WERI-Rb-1 (cell line): Measurements from ENCODE around the gene SCGN.

Source experiments
- DNase-seq: peaks from one replicate; pipeline ENCODE4 v3.0.0-alpha.2; 2020
- H3K27ac ChIP-seq: fragments of 250-450 bp; sonication (Bioruptor Pico); 2 replicates; pipeline ENCODE4 v1.5.1; 2020; ENCODE audit warnings: mild to moderate bottlenecking, moderate library complexity
- H3K27me3 ChIP-seq: fragments of 250-450 bp; sonication (Bioruptor Pico); 2 replicates; pipeline ENCODE4 v1.5.1; 2021; ENCODE audit warnings: mild to moderate bottlenecking, low read depth, moderate library complexity; ENCODE audit not compliant: insufficient read depth, severe bottlenecking
- H3K36me3 ChIP-seq: fragments of 250-450 bp; sonication (Bioruptor Pico); 2 replicates; pipeline ENCODE4 v1.5.1; 2020; ENCODE audit warnings: mild to moderate bottlenecking, moderate library complexity
- H3K4me3 ChIP-seq: 2 replicates; pipeline ENCODE4 v1.5.1; 2011; ENCODE audit warnings: low read depth, mild to moderate bottlenecking, control low read depth, low read length
- H3K9me3 ChIP-seq: fragments of 250-450 bp; sonication (Bioruptor Pico); 2 replicates; pipeline ENCODE4 v1.5.1; 2021; ENCODE audit warnings: mild to moderate bottlenecking, moderate library complexity; ENCODE audit not compliant: severe bottlenecking
- TF ChIP-seq, protein P1 (sequence below): IDR thresholded peaks from 2 replicates; pipeline ENCODE4 v1.5.1; 2011; ENCODE audit warnings: low read depth, mild to moderate bottlenecking, control low read depth, inconsistent platforms, low read length

Gene SCGN

DNA sequence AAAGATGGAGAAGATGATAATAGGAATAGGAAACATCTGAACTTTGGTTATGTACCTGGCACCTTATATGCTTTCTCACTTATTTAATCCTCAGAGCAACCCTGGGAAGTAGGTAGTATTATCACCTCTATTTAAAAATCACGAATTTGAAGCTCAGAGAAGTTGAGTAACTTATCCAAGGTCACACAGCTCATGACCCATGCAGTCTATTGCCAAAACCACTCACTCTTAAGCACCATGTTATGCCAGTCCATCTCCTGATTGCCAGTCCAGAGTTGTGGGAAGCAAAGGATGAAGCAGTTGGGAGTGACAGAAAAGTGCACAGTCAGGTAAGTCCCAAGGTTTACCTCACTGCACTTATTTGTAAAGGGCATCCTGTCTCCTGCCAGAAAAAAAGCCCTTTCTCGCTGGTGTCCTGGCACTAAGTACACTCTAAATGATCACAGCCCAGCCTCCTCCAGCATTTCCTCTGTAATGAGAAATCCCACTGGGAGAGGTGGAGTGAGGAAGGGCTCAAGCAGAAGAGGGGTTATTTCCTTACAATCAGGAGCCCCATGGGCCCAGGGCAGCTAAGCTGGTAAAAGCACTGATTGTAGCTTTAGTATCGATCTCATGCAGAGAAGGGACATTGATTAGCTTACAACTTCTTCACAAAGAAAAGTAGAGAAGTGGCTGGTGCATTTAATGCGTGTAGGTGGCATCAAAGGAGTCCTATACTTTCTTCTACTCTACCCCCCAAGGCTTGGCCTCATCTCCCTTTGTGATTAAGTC lies 21.3 kb upstream of the SCGN start:
- Histone ChIP-seq H3K27me3 (no peaks in the 10 kb centered on the region), H3K4me3 (no peak overlapping the region), H3K9me3 (no peaks in the 10 kb centered on the region), H3K27ac (no peak overlapping the region), H3K36me3 (no peaks in the 10 kb centered on the region)
- TF ChIP-seq, protein P1, sequence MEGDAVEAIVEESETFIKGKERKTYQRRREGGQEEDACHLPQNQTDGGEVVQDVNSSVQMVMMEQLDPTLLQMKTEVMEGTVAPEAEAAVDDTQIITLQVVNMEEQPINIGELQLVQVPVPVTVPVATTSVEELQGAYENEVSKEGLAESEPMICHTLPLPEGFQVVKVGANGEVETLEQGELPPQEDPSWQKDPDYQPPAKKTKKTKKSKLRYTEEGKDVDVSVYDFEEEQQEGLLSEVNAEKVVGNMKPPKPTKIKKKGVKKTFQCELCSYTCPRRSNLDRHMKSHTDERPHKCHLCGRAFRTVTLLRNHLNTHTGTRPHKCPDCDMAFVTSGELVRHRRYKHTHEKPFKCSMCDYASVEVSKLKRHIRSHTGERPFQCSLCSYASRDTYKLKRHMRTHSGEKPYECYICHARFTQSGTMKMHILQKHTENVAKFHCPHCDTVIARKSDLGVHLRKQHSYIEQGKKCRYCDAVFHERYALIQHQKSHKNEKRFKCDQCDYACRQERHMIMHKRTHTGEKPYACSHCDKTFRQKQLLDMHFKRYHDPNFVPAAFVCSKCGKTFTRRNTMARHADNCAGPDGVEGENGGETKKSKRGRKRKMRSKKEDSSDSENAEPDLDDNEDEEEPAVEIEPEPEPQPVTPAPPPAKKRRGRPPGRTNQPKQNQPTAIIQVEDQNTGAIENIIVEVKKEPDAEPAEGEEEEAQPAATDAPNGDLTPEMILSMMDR, result no peak
- no peak for DNase-seq

DNA sequence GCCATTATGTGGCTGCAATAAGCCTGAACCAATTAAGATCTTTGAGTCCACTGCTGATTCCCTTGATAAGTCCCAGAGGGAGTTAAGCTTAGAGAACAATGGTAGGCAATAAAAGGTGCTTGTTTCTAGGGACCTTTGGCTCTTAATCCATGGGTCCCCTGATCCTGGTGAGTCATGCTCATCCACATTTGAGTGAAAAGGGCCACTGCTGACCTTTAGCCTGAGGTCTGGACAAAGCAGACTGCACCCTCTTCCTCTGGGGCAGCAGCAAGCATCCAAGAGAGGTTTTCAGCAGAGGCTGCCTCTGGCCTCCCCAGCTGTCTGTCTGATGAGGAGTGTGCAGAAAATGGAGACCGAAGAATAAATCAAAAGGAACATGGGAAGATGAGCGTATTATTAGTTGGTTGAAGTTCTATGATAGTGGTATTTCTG lies 16.1 kb upstream of the SCGN start:
- no peaks in the 10 kb centered on the region for H3K9me3 ChIP-seq
- TF ChIP-seq, protein P1, result no peak
- no peaks in the 10 kb centered on the region for H3K36me3 ChIP-seq
- DNase-seq, result peak; percentile 24
- H3K27ac ChIP-seq, result no peak overlapping the region
- no peak overlapping the region for H3K4me3 ChIP-seq
- no peaks in the 10 kb centered on the region for H3K27me3 ChIP-seq

DNA sequence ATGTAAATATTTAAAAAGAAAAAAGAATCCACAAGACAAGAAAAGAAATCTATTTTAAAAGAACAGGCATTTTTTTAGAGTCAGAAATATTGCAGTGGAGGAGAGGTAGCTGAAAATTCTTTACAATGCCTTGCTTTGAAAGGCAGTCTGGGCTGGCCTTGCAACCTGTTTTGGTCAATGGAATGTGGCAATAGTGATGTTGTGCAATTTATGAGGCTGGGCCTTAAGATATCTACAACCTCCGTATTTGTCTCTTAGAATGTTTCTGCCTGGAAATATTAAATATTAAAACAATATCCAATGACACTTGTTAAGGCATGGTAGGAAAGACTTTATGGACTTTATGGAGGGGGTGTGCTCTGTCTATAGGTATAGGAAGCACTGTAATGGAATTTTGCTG lies 14.8 kb upstream of the SCGN start:
- TF ChIP-seq, protein P1, result no peak
- Histone ChIP-seq H3K27me3 (no peaks in the 10 kb centered on the region), H3K9me3 (no peaks in the 10 kb centered on the region), H3K27ac (no peak overlapping the region), H3K36me3 (no peaks in the 10 kb centered on the region), H3K4me3 (no peak overlapping the region)
- DNase-seq, result no peak

DNA sequence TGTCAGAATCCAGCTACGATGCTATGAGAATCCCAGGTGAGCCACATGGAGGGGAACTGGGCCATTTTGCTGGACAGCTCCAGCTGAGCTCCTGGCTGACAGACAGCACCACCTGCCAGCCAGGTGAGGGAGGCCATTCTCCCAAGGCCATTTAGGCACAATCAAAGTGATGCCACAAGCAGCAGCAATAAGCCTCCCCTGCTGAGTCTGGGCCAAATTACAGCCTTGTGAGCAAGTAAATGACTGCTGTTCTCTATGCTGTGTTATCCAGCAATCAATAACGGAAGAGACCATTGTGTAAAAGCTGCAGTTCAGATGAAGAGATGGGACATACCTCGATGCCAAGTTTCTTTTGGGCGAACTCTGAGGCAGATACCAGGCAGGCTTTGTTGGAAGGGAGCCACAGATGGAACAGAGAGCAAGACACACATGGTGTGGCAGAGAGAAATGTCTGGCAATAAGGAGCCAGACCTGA lies 14.0 kb upstream of the SCGN start:
- H3K27me3 ChIP-seq, result no peaks in the 10 kb centered on the region
- H3K27ac ChIP-seq, result no peak overlapping the region
- no peaks in the 10 kb centered on the region for H3K9me3 ChIP-seq
- TF ChIP-seq, protein P1, result peak; percentile 22; the same call in 1 of the 2 replicates
- DNase-seq, result no peak
- no peaks in the 10 kb centered on the region for H3K36me3 ChIP-seq
- H3K4me3 ChIP-seq, result no peak overlapping the region

DNA sequence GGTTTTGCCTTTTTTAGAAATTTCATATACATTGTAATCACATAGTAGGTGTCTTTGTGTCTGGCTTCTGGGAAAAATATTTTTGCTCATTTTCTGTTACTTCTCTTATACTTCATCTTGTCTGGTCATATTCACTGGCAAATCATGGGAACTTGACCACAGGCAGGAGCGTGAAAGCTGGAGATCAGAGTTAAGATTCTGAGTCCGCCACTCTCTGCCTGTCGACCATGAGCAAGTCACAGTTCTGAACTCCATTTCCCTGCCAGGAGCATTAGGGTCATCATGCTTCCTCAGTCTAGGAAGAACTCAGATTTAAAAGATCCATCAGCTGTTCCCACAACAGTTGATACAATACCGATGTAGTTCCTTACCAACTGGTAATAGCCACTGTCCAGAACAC lies 12.4 kb upstream of the SCGN start:
- no peaks in the 10 kb centered on the region for H3K36me3 ChIP-seq
- no peak for DNase-seq
- H3K9me3 ChIP-seq, result no peaks in the 10 kb centered on the region
- no peaks in the 10 kb centered on the region for H3K27me3 ChIP-seq
- no peak overlapping the region for H3K4me3 ChIP-seq
- H3K27ac ChIP-seq, result no peak overlapping the region
- TF ChIP-seq, protein P1, result no peak

DNA sequence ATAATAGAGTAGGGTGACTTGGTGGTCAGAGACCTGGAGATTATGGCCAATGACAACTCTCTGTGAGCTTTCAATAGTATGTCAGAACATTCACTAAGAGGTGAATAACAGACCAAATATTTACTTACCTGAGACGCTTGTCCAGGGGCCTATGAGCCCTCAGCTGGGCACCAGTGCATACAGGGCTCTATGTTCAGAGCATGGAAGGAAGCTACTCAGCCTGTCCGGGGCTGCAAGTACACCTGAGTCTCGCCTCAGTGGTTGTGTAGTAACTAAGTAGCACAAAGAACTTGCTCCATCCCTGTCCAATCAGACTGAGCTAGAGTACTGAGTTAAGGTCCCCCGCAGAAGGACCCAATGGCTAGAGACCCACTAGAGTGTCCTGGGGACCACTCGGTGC lies 11.6 kb upstream of the SCGN start:
- H3K27me3 ChIP-seq, result no peaks in the 10 kb centered on the region
- no peaks in the 10 kb centered on the region for H3K9me3 ChIP-seq
- no peak overlapping the region for H3K4me3 ChIP-seq
- no peaks in the 10 kb centered on the region for H3K36me3 ChIP-seq
- DNase-seq, result no peak
- no peak overlapping the region for H3K27ac ChIP-seq
- TF ChIP-seq, protein P1, result no peak
